Measurements from ENCODE around the gene JPT2. TPM values are rescaled to one million over a fixed set of nuclear protein-coding genes. Genes with fewer than 3 reads are reported as not detected.

Gene JPT2
- total RNA-seq, 1 donor, result 45.9 TPM

GRCh38 chr16:1740781-1741490 is 62.9 kb downstream of the JPT2 start:
- DNase-seq (ENCODE audit: low read depth), result no peak
- no peak for TF ChIP-seq CTCF (IDR thresholded peaks at IDR 0.05; ENCODE audit: insufficient read depth, low read length)
- no peak overlapping the region for H3K4me3 ChIP-seq (ENCODE audit: low read depth, low read length)

- no peak for TF ChIP-seq CTCF (IDR thresholded peaks at IDR 0.05; ENCODE audit: insufficient read depth, low read length)
Observed at GRCh38 chr16:1741553-1742165, 63.6 kb downstream of the JPT2 start.

GRCh38 chr16:1743376-1744337 is 65.6 kb downstream of the JPT2 start:
- no peak for DNase-seq (ENCODE audit: low read depth)
- no peak for TF ChIP-seq CTCF (IDR thresholded peaks at IDR 0.05; ENCODE audit: insufficient read depth, low read length)
- no peak overlapping the region for H3K4me3 ChIP-seq (ENCODE audit: low read depth, low read length)

More at GRCh38 chr16:1741553-1742165, 63.6 kb downstream of the JPT2 start:
- no peak for DNase-seq (ENCODE audit: low read depth)
- no peak overlapping the region for H3K4me3 ChIP-seq (ENCODE audit: low read depth, low read length)

GRCh38 chr16:1744338-1744840 is 66.3 kb downstream of the JPT2 start:
- no peak for DNase-seq (ENCODE audit: low read depth)
- TF ChIP-seq CTCF (IDR thresholded peaks at IDR 0.05; ENCODE audit: insufficient read depth, low read length), result no peak
- no peak overlapping the region for H3K4me3 ChIP-seq (ENCODE audit: low read depth, low read length)

GRCh38 chr16:1745181-1745899 is 67.3 kb downstream of the JPT2 start:
- peak; percentile 17 for DNase-seq (ENCODE audit: low read depth)

More at GRCh38 chr16:1745181-1745899, 67.3 kb downstream of the JPT2 start:
- no peak for TF ChIP-seq CTCF (IDR thresholded peaks at IDR 0.05; ENCODE audit: insufficient read depth, low read length)
- H3K4me3 ChIP-seq (ENCODE audit: low read depth, low read length), result no peak overlapping the region

Measured in fibroblast of the aortic adventitia (primary cell).